Amniotic epithelial cell (primary cell): ENCODE data around the gene DBNDD2.

Experiments
- DNase-seq: peaks from one replicate; pipeline ENCODE4 v3.0.0-alpha.2; 2010; ENCODE audit warnings: low read depth

DBNDD2 gene

GRCh38 chr20:45416917-45417316 lies 8.8 kb downstream of the DBNDD2 start:
- no peak for DNase-seq

GRCh38 chr20:45419188-45420091 lies 11.4 kb downstream of the DBNDD2 start:
- DNase-seq: peak; percentile 96

GRCh38 chr20:45420125-45420524 lies 12.0 kb downstream of the DBNDD2 start:
- DNase-seq: no peak

- no peak for DNase-seq
Measured at GRCh38 chr20:45423700-45424099, 15.6 kb downstream of the DBNDD2 start.

GRCh38 chr20:45425561-45425960 lies 17.5 kb downstream of the DBNDD2 start:
- no peak for DNase-seq

- no peak for DNase-seq
Measured at GRCh38 chr20:45426320-45427016, 18.4 kb downstream of the DBNDD2 start.

- peak; percentile 8 for DNase-seq
Measured at GRCh38 chr20:45427236-45428149, 19.4 kb downstream of the DBNDD2 start.

- no peak for DNase-seq
Measured at GRCh38 chr20:45429618-45430017, 21.5 kb downstream of the DBNDD2 start.

- no peak for DNase-seq
Measured at GRCh38 chr20:45432294-45432693, 24.2 kb downstream of the DBNDD2 start.

- peak; percentile 11 for DNase-seq
Measured at GRCh38 chr20:45433316-45433715, 25.2 kb downstream of the DBNDD2 start.

- no peak for DNase-seq
Measured at GRCh38 chr20:45433976-45434375, 25.9 kb downstream of the DBNDD2 start.

GRCh38 chr20:45436732-45437485 lies 28.8 kb downstream of the DBNDD2 start:
- DNase-seq: peak; percentile 64

- DNase-seq: no peak
Measured at GRCh38 chr20:45440424-45440823, 32.3 kb downstream of the DBNDD2 start.

- DNase-seq: no peak
Measured at GRCh38 chr20:45440891-45441685, 33.0 kb downstream of the DBNDD2 start.

GRCh38 chr20:45441746-45442145 lies 33.7 kb downstream of the DBNDD2 start:
- DNase-seq: no peak

GRCh38 chr20:45444050-45444449 lies 36.0 kb downstream of the DBNDD2 start:
- DNase-seq: no peak

GRCh38 chr20:45445805-45446562 lies 37.9 kb downstream of the DBNDD2 start:
- DNase-seq: no peak

GRCh38 chr20:45448270-45448669 lies 40.2 kb downstream of the DBNDD2 start:
- DNase-seq: no peak

GRCh38 chr20:45449528-45449927 lies 41.4 kb downstream of the DBNDD2 start:
- DNase-seq: no peak
